Measurements from ENCODE around the gene EDC4. TPM values are rescaled to one million over a fixed set of nuclear protein-coding genes. Genes with fewer than 3 reads are reported as not detected.

Gene EDC4
- total and polyA plus RNA-seq, 2 experiments from 2014 or later = 39.6 to 98.5 TPM

DNA sequence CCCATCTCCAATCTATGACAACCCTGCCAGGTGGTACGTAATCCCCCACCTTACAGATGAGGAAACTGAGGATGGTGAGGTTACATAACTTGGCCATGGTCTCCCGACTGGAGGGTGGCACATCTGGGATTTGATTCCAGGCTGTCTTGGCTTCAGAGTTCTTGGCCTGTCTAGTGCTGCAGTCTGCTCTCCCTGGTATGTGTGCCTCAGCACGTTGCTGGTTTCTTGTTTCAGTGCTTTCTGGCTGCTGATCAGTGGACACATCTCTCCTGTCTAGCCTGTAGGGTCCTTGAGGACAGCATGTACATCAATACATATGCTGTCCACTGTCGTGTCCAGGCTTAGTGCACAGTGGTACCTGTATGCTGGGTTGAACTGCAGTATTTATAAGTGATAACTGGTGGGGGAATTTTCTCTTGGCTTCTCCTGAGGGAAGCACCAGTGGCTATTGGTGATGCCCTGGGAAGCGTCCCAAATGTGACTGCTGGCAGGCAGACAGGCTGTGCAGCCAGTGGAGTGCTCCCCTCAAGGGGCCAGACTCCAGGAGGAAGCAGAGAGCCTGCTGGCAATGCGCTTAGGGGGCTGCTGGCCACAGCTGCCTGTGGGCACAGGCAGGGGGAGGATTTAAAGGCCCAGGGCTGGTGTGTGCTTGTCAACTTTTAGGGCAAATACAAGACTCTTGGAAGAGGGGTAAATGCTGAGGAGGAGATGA is 44.4 kb downstream of the EDC4 start (continued):
- TF ChIP-seq, protein P1, sequence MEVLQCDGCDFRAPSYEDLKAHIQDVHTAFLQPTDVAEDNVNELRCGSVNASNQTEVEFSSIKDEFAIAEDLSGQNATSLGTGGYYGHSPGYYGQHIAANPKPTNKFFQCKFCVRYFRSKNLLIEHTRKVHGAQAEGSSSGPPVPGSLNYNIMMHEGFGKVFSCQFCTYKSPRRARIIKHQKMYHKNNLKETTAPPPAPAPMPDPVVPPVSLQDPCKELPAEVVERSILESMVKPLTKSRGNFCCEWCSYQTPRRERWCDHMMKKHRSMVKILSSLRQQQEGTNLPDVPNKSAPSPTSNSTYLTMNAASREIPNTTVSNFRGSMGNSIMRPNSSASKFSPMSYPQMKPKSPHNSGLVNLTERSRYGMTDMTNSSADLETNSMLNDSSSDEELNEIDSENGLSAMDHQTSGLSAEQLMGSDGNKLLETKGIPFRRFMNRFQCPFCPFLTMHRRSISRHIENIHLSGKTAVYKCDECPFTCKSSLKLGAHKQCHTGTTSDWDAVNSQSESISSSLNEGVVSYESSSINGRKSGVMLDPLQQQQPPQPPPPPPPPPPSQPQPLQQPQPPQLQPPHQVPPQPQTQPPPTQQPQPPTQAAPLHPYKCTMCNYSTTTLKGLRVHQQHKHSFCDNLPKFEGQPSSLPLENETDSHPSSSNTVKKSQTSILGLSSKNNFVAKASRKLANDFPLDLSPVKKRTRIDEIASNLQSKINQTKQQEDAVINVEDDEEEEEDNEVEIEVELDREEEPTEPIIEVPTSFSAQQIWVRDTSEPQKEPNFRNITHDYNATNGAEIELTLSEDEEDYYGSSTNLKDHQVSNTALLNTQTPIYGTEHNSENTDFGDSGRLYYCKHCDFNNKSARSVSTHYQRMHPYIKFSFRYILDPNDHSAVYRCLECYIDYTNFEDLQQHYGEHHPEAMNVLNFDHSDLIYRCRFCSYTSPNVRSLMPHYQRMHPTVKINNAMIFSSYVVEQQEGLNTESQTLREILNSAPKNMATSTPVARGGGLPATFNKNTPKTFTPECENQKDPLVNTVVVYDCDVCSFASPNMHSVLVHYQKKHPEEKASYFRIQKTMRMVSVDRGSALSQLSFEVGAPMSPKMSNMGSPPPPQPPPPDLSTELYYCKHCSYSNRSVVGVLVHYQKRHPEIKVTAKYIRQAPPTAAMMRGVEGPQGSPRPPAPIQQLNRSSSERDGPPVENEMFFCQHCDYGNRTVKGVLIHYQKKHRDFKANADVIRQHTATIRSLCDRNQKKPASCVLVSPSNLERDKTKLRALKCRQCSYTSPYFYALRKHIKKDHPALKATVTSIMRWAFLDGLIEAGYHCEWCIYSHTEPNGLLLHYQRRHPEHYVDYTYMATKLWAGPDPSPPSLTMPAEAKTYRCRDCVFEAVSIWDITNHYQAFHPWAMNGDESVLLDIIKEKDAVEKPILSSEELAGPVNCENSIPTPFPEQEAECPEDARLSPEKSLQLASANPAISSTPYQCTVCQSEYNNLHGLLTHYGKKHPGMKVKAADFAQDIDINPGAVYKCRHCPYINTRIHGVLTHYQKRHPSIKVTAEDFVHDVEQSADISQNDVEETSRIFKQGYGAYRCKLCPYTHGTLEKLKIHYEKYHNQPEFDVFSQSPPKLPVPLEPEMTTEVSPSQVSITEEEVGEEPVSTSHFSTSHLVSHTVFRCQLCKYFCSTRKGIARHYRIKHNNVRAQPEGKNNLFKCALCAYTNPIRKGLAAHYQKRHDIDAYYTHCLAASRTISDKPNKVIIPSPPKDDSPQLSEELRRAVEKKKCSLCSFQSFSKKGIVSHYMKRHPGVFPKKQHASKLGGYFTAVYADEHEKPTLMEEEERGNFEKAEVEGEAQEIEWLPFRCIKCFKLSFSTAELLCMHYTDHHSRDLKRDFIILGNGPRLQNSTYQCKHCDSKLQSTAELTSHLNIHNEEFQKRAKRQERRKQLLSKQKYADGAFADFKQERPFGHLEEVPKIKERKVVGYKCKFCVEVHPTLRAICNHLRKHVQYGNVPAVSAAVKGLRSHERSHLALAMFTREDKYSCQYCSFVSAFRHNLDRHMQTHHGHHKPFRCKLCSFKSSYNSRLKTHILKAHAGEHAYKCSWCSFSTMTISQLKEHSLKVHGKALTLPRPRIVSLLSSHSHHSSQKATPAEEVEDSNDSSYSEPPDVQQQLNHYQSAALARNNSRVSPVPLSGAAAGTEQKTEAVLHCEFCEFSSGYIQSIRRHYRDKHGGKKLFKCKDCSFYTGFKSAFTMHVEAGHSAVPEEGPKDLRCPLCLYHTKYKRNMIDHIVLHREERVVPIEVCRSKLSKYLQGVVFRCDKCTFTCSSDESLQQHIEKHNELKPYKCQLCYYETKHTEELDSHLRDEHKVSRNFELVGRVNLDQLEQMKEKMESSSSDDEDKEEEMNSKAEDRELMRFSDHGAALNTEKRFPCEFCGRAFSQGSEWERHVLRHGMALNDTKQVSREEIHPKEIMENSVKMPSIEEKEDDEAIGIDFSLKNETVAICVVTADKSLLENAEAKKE (CRISPR knock-in tag; IDR thresholded peaks at IDR 0.05) = no peak
- TF ChIP-seq EZH2phosphoT487 (IDR thresholded peaks at IDR 0.05; ENCODE audit: unreplicated experiment) (no peak), POLR2AphosphoS5 (IDR thresholded peaks at IDR 0.05; ENCODE audit: low read depth) (no peak), STAT1 (IDR thresholded peaks at IDR 0.05; ENCODE audit: unreplicated experiment) (no peak)
- TF ChIP-seq, protein P2, sequence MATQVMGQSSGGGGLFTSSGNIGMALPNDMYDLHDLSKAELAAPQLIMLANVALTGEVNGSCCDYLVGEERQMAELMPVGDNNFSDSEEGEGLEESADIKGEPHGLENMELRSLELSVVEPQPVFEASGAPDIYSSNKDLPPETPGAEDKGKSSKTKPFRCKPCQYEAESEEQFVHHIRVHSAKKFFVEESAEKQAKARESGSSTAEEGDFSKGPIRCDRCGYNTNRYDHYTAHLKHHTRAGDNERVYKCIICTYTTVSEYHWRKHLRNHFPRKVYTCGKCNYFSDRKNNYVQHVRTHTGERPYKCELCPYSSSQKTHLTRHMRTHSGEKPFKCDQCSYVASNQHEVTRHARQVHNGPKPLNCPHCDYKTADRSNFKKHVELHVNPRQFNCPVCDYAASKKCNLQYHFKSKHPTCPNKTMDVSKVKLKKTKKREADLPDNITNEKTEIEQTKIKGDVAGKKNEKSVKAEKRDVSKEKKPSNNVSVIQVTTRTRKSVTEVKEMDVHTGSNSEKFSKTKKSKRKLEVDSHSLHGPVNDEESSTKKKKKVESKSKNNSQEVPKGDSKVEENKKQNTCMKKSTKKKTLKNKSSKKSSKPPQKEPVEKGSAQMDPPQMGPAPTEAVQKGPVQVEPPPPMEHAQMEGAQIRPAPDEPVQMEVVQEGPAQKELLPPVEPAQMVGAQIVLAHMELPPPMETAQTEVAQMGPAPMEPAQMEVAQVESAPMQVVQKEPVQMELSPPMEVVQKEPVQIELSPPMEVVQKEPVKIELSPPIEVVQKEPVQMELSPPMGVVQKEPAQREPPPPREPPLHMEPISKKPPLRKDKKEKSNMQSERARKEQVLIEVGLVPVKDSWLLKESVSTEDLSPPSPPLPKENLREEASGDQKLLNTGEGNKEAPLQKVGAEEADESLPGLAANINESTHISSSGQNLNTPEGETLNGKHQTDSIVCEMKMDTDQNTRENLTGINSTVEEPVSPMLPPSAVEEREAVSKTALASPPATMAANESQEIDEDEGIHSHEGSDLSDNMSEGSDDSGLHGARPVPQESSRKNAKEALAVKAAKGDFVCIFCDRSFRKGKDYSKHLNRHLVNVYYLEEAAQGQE (IDR thresholded peaks at IDR 0.05; ENCODE audit: unreplicated experiment) = no peak

Data from GM23338 (cell line).